ENCODE data around the gene ZNF462. TPM values are rescaled to one million over a fixed set of nuclear protein-coding genes. Genes with fewer than 3 reads are reported as not detected.

Gene ZNF462
- total RNA-seq, 6 experiments from 2014 or later, result 0.93 to 4.0 (median 2.9) TPM

GRCh38 chr9:106920701-106921283, 57.8 kb downstream of the ZNF462 start:
- Histone ChIP-seq H3K27me3 (no peaks in the 10 kb centered on the region), H3K4me3 (no peak overlapping the region), H3K4me1 (peaks cover 0 to 15% (median 3%) of the 10 kb centered on the region in 4 donors), H3K27ac (peak overlapping the region; percentile 16 to 43 (median 36)), H3K36me3 (no peaks in the 10 kb centered on the region), H3K9me3 (no peaks in the 10 kb centered on the region)
- intact Hi-C loops (cut with DNase I), result no loop called here
- 44% methylated on average over 4 of the region's 4 CpGs for WGBS (ENCODE audit: insufficient coverage, low coverage, low lambda C conversion rate, missing lambda C conversion rate)
- ATAC-seq (peak; percentile 59 to 83 (median 72)), DNase-seq (no peak)
- TF ChIP-seq CTCF (IDR thresholded peaks at IDR 0.05), result no peak
- TF ChIP-seq POLR2A (IDR thresholded peaks at IDR 0.05), result no peak

- no peaks in the 10 kb centered on the region for H3K27me3 ChIP-seq
- TF ChIP-seq CTCF (IDR thresholded peaks at IDR 0.05) (no peak), POLR2A (IDR thresholded peaks at IDR 0.05) (no peak)
- peaks cover 0 to 15% (median 3%) of the 10 kb centered on the region in 4 donors for H3K4me1 ChIP-seq
- H3K4me3 ChIP-seq, result no peak overlapping the region
- H3K27ac ChIP-seq, result peak overlapping the region; percentile 16 to 43 (median 36)
- WGBS (ENCODE audit: insufficient coverage, low coverage, low lambda C conversion rate, missing lambda C conversion rate), result 27% methylated on average over 3 of the region's 3 CpGs
- ATAC-seq, result peak; percentile 66 to 76 (median 70)
- DNase-seq, result no peak
- H3K36me3 ChIP-seq, result no peaks in the 10 kb centered on the region
- intact Hi-C loops (cut with DNase I), result no loop called here
- no peaks in the 10 kb centered on the region for H3K9me3 ChIP-seq
Measured at GRCh38 chr9:106921341-106921899, 58.5 kb downstream of the ZNF462 start.

- intact Hi-C loops (cut with DNase I), result no loop called here
- Histone ChIP-seq H3K36me3 (no peaks in the 10 kb centered on the region), H3K9me3 (no peaks in the 10 kb centered on the region), H3K27ac (no peak overlapping the region), H3K4me1 (peaks cover 0 to 15% (median 3%) of the 10 kb centered on the region in 4 donors), H3K27me3 (no peaks in the 10 kb centered on the region), H3K4me3 (no peak overlapping the region)
- no peak for TF ChIP-seq POLR2A (IDR thresholded peaks at IDR 0.05)
- no peak for TF ChIP-seq CTCF (IDR thresholded peaks at IDR 0.05)
- ATAC-seq (no peak), DNase-seq (no peak)
- 72% methylated on average over 1 of the region's 1 CpG for WGBS (ENCODE audit: insufficient coverage, low coverage, low lambda C conversion rate, missing lambda C conversion rate)
Measured at GRCh38 chr9:106922026-106922425, 59.1 kb downstream of the ZNF462 start.

- intact Hi-C loops (cut with DNase I), result no loop called here
- DNase-seq (no peak), ATAC-seq (no peak)
- Histone ChIP-seq H3K9me3 (no peaks in the 10 kb centered on the region), H3K4me1 (peaks cover 0 to 14% (median 3%) of the 10 kb centered on the region in 4 donors), H3K27ac (no peak overlapping the region), H3K36me3 (no peaks in the 10 kb centered on the region), H3K4me3 (no peak overlapping the region), H3K27me3 (no peaks in the 10 kb centered on the region)
- TF ChIP-seq CTCF (IDR thresholded peaks at IDR 0.05) (no peak), POLR2A (IDR thresholded peaks at IDR 0.05) (no peak)
- 75% methylated on average over 1 of the region's 7 CpGs for WGBS (ENCODE audit: insufficient coverage, low coverage, low lambda C conversion rate, missing lambda C conversion rate)
Measured at GRCh38 chr9:106925392-106925791, 62.4 kb downstream of the ZNF462 start.
